Large intestine (tissue), 3 donors: ENCODE results near the gene EFNA2. TPM values are rescaled to one million over a fixed set of nuclear protein-coding genes. Genes with fewer than 3 reads are reported as not detected.
"Not testable (repeated sequence)": the region's sequence is repeated elsewhere in the genome, so short reads cannot be mapped to it uniquely, and the experiment has no call there.

Experiments
- DNase-seq, 2 donors: peaks; one replicate each; pipeline versions ENCODE4 v3.0.0 to v3.0.0-alpha.2; 2013
- H3K27ac ChIP-seq: one replicate; pipeline ENCODE4 v1.5.1; 2013; ENCODE audit warnings: low read length
- H3K27me3 ChIP-seq: 2 replicates; pipeline ENCODE4 v1.6.1; 2013; ENCODE audit warnings: low read length; ENCODE audit not compliant: control insufficient read depth, insufficient read depth
- H3K36me3 ChIP-seq: 2 replicates; pipeline ENCODE4 v1.6.1; 2013; ENCODE audit warnings: low read length; ENCODE audit not compliant: control insufficient read depth, insufficient read depth
- H3K4me1 ChIP-seq: one replicate; pipeline ENCODE4 v1.6.1; 2013; ENCODE audit warnings: low read length; ENCODE audit not compliant: control insufficient read depth, insufficient read depth
- H3K4me3 ChIP-seq: one replicate; pipeline ENCODE4 v1.5.1; 2013; ENCODE audit warnings: low read length
- H3K9me3 ChIP-seq: one replicate; pipeline ENCODE4 v1.6.1; 2013; ENCODE audit warnings: mild to moderate bottlenecking, low read depth, low read length, moderate library complexity; ENCODE audit not compliant: control insufficient read depth
- WGBS: methylation state at CpG from one replicate; pipeline ENCODE4 v1.1.5; 2013; ENCODE audit warnings: low lambda C conversion rate; ENCODE audit not compliant: insufficient coverage; 5-methylcytosine and 5-hydroxymethylcytosine counted together
- polyA plus RNA-seq: library from polyadenylated mRNA; unstranded; fragments of 120-200 nt; gene quantifications from one replicate; pipeline ENCODE4 v1.2.1, GENCODE V29; 2013

Gene EFNA2
- polyA plus RNA-seq, 1 donor: 25.6 TPM

GRCh38 chr19:1324806-1325567, 39.3 kb downstream of the EFNA2 start:
- no peak overlapping the region for H3K27ac ChIP-seq
- no peaks in the 10 kb centered on the region for H3K36me3 ChIP-seq
- DNase-seq: peak; percentile 71 to 81
- peak overlapping the region; percentile 46 for H3K4me3 ChIP-seq
- no CpG with 5 or more reads among the region's 66 CpGs for WGBS
- peaks cover 8% of the 10 kb centered on the region for H3K27me3 ChIP-seq
- H3K4me1 ChIP-seq: peaks cover 12% of the 10 kb centered on the region
- H3K9me3 ChIP-seq: peaks cover 5% of the 10 kb centered on the region

DNA sequence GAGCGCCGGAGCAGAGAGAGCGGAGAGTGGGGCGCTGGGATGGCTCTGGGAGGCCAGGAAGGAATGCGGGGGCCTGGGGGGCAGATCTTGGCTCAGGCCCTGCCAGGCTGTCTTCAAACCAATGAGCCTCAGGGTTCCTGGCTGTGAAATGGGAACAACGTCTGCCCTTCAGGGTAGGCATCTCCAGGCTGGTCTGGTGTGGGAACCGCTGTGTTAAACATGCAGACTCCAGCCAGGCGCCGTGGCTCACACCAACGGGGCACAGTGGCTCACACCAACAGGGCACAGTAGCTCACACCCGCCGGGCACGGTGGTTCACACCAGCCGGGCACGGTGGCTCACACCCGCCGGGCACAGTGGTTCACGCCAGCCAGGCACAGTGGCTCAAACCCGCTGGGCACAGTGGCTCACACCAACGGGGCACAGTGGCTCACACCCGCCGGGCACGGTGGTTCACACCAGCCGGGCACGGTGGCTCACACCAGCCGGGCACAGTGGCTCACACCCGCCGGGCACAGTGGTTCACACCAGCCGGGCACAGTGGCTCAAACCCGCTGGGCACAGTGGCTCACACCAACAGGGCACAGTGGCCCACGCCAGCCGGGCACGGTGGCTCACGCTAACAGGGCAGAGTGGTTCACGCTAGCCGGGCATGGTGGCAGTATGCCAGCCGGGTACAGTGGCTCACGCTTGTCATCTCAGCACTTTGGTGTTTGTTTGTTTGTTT, 40.1 kb downstream of the EFNA2 start:
- WGBS: no CpG with 5 or more reads among the region's 38 CpGs
- no peak for DNase-seq
- Histone ChIP-seq H3K36me3 (no peaks in the 10 kb centered on the region), H3K27ac (no peak overlapping the region), H3K9me3 (peaks cover 5% of the 10 kb centered on the region), H3K4me3 (peak overlapping the region; percentile 46), H3K4me1 (peaks cover 12% of the 10 kb centered on the region), H3K27me3 (peaks cover 7% of the 10 kb centered on the region)

DNA sequence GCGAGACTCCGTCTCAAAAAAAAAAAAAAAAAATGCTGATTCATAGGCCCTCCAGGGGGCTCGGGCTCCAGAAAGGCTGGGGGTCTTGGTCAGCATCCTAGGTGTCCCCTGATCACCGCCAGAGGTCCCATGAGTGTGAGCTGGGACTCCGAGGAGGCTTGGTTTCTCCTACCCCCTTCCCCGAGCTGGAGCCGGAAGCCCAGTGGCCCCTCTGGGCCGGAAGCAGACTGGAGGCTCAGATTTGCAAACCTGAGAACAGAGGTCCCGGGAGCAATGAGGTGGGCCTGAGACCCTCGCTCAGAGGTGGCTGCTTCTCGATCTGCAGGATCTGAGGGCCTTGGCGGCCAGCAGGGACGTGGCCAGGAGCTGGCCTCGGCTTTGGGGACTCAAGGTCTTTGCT, 41.5 kb downstream of the EFNA2 start:
- WGBS: 60% methylated on average over 1 of the region's 14 CpGs
- Histone ChIP-seq H3K9me3 (peaks cover 5% of the 10 kb centered on the region), H3K4me3 (no peak overlapping the region), H3K27ac (no peak overlapping the region), H3K36me3 (no peaks in the 10 kb centered on the region), H3K27me3 (peaks cover 13% of the 10 kb centered on the region), H3K4me1 (peaks cover 12% of the 10 kb centered on the region)
- no peak for DNase-seq

GRCh38 chr19:1332208-1332607, 46.5 kb downstream of the EFNA2 start:
- WGBS: no CpG with 5 or more reads among the region's 8 CpGs
- H3K36me3 ChIP-seq, H3K27ac ChIP-seq, H3K4me1 ChIP-seq, DNase-seq, H3K4me3 ChIP-seq, H3K9me3 ChIP-seq, H3K27me3 ChIP-seq: not testable (repeated sequence)

DNA sequence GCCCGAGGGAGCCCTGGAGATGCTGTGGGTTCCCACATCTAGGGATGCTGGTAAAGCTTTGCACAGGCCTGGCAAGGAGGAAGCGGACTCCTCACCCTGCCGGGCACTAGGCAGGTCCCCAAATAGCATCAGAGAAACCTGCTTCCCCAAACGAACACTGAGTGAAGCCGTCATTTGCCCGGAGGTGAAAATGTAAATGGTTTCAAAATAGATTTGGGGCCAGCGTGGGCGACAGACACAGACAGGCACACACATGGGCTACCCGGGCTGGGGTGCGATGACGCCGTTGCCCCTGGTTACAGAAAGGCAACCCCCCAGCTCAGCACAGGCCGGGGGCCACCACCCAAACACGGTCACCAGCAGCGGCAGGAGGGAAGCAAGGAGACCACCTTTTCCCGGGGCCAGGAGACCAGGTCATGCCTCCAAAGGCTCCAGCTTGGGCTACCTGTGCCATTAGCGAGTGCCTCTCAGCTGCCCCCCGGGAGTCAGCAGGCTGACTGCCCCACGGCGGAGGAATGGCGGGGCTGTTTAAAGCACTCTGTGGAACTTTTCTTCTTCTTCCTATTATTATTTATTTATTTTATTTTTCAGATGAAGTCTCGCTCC, 50.5 kb downstream of the EFNA2 start:
- no peak overlapping the region for H3K4me3 ChIP-seq
- no peak overlapping the region for H3K27ac ChIP-seq
- H3K36me3 ChIP-seq: no peaks in the 10 kb centered on the region
- H3K27me3 ChIP-seq: peaks cover 6% of the 10 kb centered on the region
- no peaks in the 10 kb centered on the region for H3K9me3 ChIP-seq
- WGBS: no CpG with 5 or more reads among the region's 22 CpGs
- DNase-seq: no peak
- H3K4me1 ChIP-seq: no peaks in the 10 kb centered on the region

GRCh38 chr19:1340681-1341469, 55.2 kb downstream of the EFNA2 start:
- Histone ChIP-seq H3K4me3 (no peak overlapping the region), H3K36me3 (no peaks in the 10 kb centered on the region), H3K4me1 (no peaks in the 10 kb centered on the region), H3K27ac (no peak overlapping the region), H3K9me3 (no peaks in the 10 kb centered on the region), H3K27me3 (no peaks in the 10 kb centered on the region)
- no CpG with 5 or more reads among the region's 28 CpGs for WGBS
- DNase-seq: no peak

DNA sequence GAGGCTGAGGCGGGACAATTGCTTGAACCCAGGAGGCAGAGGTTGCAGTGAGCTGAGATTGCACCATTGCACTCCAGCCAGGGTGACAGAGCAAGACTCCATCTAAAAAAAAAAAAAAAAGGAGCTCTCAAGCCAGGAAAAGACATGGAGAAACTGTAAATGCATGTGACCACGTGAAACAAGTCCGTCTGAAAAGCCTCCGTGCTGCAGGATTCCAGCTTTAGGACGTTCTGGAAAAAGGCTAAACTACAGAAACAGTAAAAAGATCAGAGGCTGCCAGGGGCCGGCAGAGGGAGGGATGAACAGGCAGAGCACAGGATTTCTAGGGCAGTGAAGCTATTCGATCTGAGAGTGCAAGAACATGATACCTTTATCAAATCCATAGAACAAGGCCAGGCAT, 57.4 kb downstream of the EFNA2 start:
- Histone ChIP-seq H3K4me3 (no peak overlapping the region), H3K27me3 (no peaks in the 10 kb centered on the region), H3K9me3 (no peaks in the 10 kb centered on the region), H3K27ac (no peak overlapping the region), H3K36me3 (no peaks in the 10 kb centered on the region), H3K4me1 (no peaks in the 10 kb centered on the region)
- 20% methylated on average over 1 of the region's 7 CpGs for WGBS
- no peak for DNase-seq

- no peak overlapping the region for H3K27ac ChIP-seq
- no peak overlapping the region for H3K4me3 ChIP-seq
- WGBS: 95% methylated on average over 4 of the region's 18 CpGs
These were observed 63.5 kb downstream of the EFNA2 start for GRCh38 chr19:1349211-1349610.

GRCh38 chr19:1350867-1351266, 65.2 kb downstream of the EFNA2 start:
- peaks cover 3% of the 10 kb centered on the region for H3K9me3 ChIP-seq
- no peaks in the 10 kb centered on the region for H3K36me3 ChIP-seq
- no peak overlapping the region for H3K4me3 ChIP-seq
- no peak overlapping the region for H3K27ac ChIP-seq
- H3K4me1 ChIP-seq: peaks cover 8% of the 10 kb centered on the region
- WGBS: no CpG with 5 or more reads among the region's 5 CpGs
- no peak for DNase-seq
- no peaks in the 10 kb centered on the region for H3K27me3 ChIP-seq

More at GRCh38 chr19:1349211-1349610, 63.5 kb downstream of the EFNA2 start:
- DNase-seq: no peak
- Histone ChIP-seq H3K36me3 (no peaks in the 10 kb centered on the region), H3K27me3 (no peaks in the 10 kb centered on the region), H3K4me1 (peaks cover 3% of the 10 kb centered on the region), H3K9me3 (peaks cover 1% of the 10 kb centered on the region)
